ENCODE results near the gene GALNT7. TPM values are rescaled to one million over a fixed set of nuclear protein-coding genes. Genes with fewer than 3 reads are reported as not detected.
A peak's percentile ranks its signal among the peaks of the same experiment; 100 is the strongest.

GALNT7 gene
- total RNA-seq, 1 experiment from 2014 or later: 15.4 TPM

DNA sequence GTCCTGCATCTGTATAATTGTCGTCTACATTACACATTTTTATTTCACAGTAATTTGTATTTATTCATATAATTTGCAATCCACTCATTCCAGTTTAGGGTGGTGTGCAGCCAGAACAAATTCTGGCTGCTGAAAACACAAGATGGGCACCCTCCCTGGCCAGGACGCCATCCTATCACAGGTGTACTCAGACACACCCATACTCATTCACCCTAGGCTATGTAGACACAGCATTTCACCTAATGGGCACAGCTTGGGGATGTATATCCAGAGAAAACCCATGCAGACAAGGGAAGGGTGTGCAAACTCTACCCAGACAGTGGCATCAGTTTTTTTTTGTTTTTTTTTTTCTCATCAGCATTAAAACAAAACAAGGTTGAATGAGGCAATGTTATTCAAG is 92.4 kb downstream of the GALNT7 start:
- no peak for DNase-seq (ENCODE audit: low spot score)

DNA sequence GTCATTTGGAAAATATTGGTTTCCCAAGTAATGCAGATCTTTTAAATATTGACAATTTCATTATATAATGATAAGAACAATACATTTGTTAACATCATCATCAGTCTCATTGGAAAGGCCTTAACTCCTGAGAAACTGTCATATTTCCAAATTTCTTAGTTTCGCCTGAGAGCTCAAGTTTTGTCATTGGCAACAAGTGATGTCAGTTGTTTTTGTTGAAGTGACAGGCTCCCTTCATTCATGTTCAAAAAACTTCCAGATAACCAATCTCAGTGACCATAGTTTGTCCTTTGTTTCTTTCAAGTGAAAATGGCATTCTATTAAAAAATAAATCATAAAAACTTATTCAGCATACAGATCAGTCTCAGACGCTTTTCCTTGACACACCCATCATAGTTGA is 93.8 kb downstream of the GALNT7 start:
- no peak for DNase-seq (ENCODE audit: low spot score)

DNA sequence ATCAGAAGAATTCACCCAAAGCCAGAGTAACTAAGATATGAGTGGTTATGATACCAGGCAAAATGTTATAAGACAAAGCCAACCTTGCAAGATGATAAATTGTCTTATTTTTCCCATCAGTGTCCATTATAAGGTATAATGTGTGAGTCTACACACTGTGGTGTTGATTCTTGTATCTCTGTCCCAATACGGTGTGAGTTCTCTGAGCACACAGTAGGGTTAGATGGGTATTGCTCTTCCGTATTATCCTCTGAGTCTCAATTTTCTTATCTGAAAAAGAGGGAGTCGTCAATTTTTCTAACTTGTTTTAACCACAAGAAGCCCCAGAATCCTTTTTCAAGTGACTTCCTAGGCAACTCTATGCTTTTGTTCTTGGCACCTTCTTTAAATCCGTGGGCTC is 95.6 kb downstream of the GALNT7 start:
- no peak for DNase-seq (ENCODE audit: low spot score)

DNA sequence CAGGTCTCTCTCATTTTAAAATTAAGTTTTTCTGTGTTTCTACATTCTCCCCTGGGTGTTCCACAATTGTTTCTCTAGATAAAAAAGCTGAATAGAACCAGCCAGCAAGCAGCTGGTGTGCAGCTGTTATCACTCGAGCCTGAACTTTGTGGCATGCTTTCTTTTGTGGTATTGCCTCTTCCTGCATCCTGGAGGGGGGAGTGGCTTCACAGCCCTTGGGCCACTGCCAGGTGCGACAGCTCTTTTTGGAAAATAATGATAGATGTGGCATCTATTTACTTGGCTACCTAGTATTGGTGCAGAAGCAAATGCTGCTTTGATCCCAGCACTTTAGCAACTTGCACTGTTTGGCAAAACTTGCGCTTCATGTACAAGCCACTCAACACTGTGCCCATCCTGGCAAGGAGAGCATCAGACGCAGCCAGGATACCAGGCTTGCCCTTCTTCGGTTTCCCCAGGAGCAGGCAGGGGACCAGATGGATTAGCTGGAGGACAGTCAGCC is 96.1 kb downstream of the GALNT7 start:
- DNase-seq (ENCODE audit: low spot score): no peak

DNA sequence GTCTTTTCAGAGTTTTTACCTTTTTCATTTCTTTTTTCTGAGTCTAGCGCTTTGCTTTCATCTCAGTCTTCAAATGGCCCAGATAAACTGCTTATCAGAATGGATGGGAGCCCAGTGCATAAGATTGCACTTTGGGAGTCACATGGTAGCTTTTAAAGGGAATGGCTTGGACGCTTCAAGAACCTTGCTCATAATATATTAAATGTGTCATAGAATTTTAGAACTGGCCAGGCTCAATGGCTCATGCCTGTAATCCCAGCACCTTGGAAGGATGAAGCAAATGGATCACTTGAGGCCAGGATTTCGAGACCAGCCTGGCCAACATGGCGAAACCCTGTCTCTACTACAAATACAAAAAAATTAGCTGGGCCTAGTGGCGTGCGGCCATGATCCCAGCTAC is 97.1 kb downstream of the GALNT7 start:
- no peak for DNase-seq (ENCODE audit: low spot score)

DNA sequence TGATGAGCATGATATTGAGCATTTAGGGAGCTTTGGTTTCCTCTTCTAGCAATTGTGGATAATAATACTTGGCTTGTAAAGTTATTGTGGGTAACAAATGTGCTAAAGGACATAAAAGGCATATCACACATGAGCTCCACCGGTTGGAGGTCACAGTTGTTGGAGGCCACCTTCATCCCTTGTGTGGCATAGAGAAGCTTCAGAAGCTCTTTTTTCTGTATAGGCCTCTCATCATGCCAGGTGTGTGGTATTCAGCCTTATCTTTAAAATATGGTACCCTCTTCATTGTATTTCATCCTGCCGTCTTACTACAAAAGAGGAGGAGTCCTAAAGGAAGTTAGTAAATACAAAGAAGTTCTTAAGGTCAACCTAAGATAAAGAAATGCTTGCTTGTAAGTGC is 99.1 kb downstream of the GALNT7 start:
- no peak for DNase-seq (ENCODE audit: low spot score)

DNA sequence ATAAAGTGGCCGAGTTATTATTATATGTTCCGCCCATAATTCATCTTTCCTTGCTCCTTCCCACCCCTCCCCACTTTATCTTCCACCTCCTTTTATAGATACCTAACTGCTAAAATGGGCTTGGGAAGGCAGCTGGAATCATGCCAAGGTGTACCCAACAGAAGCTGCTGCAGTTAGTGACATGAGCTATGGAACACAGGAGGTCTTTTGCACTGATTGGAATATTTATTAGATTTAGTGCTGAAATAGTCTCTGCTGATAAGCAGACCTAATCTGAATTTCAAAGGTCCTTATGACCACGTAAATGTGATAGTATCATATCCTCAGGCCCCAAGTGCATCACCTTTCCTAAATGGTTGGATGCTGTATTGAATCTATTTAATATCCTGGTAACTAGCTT is 100.7 kb downstream of the GALNT7 start:
- DNase-seq (ENCODE audit: low spot score): no peak

DNA sequence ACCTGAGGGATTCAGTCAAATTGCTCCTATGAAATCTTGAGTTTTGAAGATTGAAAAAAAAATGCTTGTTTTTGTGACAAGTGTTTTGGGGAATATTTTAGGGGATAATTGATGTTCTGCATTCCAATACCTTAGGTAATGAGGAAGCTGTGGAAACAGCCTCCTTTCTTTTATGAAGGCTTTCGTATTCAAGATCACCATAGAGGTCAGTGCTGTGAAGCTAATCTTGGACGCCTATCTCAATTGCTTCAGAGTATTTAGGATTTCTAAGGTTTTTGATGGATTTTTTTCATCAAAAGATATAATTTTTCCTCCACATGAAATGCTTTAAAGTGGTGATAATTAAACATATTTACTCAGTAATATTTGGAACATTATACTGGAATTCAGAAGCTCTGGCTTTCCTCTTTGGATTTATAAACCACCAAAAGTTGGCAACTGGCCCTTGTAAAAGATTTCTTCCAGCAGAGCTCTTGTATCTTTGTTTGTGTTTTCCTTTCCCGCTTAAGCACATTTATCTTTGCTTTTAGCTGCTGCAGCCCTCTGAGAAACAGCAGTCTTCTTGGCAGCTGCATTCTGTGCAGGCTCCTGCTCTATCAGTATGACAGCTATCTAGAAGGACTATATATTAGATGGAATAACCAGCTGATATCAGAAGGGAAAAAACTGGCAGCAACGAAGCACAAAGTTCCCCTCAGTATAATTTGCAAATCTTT is 101.9 kb downstream of the GALNT7 start:
- DNase-seq (ENCODE audit: low spot score): no peak

DNA sequence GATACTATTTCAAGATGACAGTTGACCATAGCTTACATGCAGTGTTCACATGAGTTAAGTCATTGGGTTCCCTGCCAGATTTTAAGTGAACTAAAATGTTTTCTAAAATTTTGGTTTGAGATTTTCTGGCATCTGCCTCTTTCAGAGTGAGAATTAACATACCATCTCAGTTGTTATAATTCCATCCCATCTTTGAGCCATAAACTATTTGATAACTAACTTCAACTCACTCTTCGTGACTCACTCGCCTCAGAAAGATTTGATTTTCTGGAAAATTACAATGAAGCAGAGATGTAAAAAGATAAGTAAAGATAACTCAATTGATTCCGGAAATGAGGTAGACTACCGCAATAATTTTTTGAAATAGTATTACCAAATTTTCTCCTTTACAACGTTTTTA is 103.7 kb downstream of the GALNT7 start:
- no peak for DNase-seq (ENCODE audit: low spot score)

DNA sequence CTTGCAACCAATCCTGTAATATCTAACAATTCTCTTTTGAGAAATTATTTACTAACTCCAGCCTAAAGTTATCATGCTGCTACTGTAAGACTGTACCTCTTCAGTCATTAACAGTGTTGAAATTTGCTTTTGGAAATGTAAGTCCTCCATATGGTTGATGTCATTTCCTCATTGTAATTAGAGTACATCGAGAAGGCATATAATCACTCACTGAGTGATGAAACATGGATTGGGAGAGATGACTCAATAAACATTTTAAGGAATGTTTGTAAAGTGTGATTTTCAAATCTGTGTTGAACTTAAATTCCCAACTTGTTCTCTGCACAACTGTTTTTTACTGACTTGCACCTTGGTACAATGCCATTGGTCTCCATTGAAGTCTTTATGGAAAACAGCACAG is 104.4 kb downstream of the GALNT7 start:
- DNase-seq (ENCODE audit: low spot score): no peak

DNA sequence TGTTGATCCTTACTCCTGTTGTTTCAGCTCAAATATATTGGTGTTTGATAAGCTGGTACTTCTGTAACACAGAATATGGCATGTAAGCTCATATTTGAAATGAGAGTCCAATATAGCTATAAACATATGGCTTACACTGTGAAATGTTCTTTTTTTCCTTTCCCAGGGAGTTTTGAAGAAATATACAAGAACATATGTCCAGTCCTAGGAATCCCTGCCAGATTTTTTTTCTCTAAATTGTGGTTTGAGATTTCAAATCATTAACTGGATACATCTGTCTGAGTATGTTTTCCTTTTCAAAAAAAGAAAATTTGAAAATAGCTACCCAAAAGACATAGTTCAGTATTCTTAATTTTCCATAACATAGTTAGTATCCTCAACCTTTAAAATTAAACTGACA is 105.3 kb downstream of the GALNT7 start:
- no peak for DNase-seq (ENCODE audit: low spot score)

DNA sequence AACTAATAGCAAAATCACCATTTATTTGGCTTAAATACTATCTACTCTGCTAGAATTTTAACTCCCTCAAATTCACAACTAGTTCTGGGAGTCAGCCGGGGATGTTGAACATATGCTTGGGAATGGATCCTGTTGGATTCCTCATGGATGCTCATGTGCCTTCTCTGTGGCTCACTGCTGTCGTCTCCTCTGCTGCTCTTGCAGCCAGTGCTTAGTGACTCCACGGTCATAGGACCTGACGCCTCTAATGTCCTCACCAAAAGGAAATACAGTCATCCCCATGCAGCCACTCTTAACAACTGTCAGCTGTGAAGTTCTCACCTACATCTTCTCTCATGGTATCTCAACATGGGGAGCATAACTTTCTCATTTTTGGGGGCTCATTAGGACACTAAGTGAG is 106.1 kb downstream of the GALNT7 start:
- no peak for DNase-seq (ENCODE audit: low spot score)

DNA sequence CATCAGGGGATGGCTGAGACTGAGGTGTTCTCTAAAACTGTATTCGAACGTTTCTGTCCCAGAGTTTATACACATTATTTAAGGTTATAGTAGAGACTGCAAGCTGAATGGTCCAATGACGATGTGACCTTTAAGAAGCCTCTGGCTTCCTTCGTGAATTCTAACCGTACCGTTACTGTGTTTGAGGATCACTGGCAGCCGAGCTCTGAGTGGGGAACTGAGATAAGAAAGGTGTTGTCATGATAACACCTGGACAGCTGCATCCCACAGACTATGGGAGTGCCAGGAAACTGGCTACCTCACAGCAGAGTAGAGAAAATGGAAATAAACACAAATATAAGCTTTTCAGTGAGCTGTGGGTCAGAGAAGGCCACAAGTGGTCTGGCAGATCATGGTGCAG is 106.5 kb downstream of the GALNT7 start:
- DNase-seq (ENCODE audit: low spot score): no peak

DNA sequence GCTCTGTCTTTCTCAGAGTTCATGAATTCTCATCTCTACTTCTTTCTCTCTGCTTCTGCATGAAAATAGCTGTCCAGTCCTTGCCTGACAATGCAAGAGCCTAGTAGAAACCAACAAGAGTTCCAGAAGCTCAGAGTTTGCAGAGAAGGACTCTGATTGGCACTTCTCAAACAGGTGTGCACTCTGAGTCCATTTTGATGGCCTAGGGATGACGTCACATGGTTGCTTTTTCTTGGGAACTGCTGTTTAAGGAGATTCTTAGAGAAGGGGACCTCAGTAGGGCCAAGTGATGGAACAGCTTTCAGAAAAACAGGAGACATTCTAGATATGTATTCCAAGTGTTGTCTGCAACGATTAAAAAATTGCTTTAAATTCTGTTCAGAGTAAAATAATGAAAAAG is 108.7 kb downstream of the GALNT7 start:
- DNase-seq (ENCODE audit: low spot score): no peak

DNA sequence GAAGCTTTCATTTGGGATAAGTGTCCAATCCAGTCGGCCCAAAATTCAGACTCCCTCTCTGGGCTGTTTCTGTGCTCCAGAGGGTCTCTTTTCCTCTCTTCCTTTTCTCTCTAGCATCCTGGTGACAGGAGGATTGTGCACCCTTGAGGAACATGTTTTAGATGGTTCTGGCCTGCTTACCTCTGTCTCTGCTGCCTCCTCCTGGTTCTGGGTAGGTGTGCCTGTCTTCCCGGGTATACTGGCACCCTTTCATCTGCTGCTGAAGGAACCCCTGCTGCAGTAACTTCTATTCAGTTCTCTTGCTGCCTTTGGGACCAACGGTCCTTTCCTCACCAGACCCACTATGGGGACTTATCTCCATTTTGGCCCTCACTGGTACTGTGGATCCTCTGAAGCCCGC is 112.4 kb downstream of the GALNT7 start:
- no peak for DNase-seq (ENCODE audit: low spot score)

DNA sequence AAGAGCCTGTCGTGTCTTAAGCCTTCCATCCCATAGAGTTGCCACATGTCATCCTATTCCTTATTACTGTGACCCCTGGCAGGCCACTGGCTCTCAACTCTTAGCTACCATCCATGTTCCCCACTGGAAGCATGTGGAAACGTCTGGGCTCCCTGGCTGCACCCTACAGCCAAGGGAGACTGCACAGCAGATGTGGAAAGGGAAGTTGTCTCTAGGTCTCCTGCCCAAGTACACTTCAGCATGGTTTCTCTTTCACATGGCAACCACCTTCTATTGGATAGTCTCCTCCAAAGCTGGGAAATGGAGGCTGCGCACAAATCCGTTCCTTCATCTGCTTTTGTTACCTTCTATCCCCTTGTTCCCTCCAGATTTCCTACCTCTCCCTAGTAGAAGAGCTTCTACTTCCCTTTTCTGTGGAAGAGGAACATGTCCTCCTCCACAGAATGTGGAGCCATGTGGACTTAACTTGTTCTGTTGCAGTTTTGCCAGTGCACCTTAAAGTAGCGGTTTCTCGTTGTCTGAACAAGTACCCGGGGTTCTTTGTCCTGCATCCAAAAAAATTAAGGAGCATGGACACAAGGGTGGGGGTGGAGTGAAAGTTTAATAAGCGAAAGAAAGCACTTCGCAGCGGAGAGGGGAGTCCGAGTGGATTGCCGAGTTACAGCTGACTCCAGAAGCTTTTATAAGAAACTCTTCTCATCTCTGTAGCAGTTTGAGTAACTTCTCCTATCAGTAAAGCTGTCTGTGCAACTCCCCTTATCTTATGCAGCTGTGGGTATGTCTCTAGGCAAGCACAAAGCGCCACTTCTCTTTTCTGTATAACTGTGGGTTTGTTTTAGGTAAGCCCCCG is 113.0 kb downstream of the GALNT7 start:
- DNase-seq (ENCODE audit: low spot score): no peak

DNA sequence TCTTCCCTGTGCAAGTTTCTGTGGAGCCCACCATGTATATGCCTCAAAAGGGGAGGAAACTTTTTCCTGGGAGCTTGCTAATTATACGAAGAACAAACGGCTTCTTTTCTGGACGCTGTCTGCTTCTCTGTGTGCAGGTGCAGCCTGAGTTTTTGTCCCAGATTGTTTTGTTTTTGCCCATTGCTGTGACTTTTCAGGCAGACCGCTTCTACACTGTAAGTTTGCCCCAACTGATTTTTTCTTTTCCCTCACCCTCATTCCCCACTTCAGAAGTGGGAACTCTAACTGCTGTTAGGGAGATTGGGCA is 113.6 kb downstream of the GALNT7 start:
- no peak for DNase-seq (ENCODE audit: low spot score)

DNA sequence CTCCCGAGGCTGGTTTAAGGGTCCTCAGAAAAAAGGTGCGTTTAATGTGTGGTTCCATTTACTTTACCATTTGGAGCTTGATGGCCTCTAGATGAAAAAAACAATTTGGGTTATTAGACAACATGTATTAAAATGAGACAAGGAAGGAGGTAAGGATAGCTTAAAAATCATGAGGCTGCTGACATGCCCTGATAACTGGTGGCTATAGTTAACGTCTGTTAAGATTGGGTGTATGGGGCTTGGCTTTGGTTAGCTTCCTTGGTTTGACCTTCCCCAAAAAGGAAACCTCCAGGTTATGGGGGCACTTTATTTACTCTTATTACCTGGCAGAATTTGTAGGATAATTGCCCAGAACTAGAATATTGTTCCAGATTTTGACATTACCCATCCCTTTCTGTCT is 114.0 kb downstream of the GALNT7 start:
- DNase-seq (ENCODE audit: low spot score): no peak

DNA sequence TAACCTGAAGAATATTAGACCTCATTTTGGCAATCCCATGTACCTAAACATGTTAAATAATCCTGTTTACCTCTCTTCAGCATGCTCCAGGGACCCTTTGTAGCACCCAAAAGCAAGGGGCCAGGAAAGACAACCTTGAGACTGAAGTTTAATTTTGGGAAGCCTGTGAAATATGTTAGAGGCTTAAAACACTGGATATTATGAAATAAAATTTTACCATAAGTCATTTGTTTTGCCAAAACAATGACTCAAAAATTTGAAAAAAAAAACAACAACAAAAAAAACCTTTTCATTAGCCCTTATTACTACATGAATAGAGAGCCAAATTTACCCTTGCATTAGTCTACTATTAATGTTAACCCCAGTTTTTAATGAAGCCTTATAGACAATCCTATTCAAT is 115.9 kb downstream of the GALNT7 start:
- no peak for DNase-seq (ENCODE audit: low spot score)

DNA sequence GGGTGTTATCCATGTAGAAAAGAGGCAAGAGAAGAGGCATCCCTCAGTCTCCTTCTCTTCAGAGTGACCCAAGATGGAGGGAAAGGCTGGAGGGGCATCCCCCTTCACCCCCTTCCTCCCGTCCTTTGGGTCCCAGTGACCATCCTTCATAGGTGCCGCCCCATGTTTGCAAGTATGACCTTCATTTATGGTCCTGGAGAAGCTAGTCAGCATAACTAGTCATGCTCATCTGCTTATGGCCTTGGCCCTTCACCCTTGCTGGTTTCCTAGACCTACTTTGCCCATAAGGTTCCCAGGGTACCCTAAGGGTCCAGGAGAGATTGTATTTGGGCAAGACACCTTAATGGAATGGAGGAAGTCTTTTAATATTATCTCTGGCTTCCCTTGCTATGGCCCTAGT is 118.9 kb downstream of the GALNT7 start:
- no peak for DNase-seq (ENCODE audit: low spot score)

DNA sequence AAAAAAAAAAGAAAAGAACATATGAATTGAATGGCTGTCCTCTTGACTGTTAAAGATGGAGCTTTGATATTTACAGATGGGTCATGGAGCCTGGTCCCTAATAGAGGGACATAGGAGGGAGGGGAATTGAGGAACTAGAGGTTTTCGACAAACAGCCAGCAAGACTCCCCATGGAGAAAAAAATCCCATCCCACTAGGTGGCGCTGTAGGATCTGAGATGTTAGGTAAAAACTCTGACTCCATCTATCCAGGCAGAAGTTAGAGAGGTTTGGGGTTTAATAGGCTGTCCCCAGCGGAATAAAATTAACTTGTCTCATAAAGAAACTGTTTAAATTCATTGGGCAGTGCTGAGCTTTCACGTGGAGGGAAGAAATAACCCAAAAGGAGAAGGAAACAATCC is 119.7 kb downstream of the GALNT7 start:
- DNase-seq (ENCODE audit: low spot score): peak; percentile 57

DNA sequence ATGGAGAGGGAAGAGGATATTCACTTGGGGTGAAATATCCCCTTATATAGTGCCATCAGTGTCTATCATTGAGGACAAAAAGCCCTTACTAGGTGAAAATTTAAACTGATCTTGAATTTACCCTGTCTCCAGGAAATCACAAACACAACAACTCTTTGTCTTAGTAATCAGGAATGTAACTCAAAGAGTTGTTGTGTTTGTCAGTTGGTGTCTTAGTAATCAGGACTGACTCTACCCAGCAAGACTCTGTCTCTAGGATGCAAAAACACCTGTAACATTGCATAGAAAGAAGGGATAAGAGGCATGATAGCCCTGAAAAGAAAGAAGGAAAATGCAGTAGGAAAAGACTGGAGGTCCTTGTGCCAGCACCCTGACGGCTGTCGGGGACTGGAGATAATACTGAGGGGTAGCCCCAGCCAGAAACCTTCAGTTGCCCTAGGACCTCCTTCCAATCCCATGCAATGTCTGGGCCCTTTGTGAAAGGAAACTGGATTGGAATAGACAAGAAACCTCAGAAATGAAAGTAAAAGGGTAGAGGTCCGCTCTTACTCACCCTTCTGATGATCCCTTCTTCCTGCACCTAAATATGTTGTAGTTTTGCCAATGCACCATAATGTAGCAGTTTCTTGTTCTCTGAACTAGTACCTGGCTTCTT is 120.2 kb downstream of the GALNT7 start:
- no peak for DNase-seq (ENCODE audit: low spot score)

DNA sequence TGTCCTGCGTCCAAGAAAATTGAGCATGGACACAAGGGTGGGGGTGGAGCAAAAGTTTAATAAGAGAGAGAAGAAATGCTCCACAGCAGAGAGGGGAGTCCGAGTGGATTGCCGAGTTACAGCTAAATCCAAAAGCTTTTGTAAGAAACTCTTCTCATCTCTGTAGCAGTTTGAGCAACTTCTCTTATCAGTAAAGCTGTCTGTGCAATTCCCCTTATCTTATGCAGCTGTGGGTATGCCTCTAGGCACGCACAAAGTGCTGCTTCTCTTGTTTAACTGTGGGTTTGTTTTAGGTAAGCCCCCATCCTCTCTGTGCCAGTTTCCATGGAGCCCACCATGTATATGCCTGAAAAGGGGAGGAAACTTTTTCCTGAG is 120.7 kb downstream of the GALNT7 start:
- DNase-seq (ENCODE audit: low spot score): no peak

Measured in HT-29 (cell line).